Stimulated activated effector memory CD8-positive, alpha-beta T cell treated with anti-CD3 and anti-CD28 coated beads, Interleukin-12 subunit alpha, Interleukin-12 subunit beta, amount 100 ng/mL, for 72 hours (primary cell): ENCODE measurements around the gene GRIK4.
"Not testable (repeated sequence)": the region's sequence is repeated elsewhere in the genome, so short reads cannot be mapped to it uniquely, and the experiment has no call there.

Source experiments
- ATAC-seq: fragments of 150-1000 bp; cut with Tn5 transposase; 2 replicates; pipeline ENCODE4 v1.10.0; 2021
- DNase-seq, 2 donors: peaks; one replicate each; pipeline ENCODE4 v3.0.0; 2021 to 2022; ENCODE audit warnings: low spot score in 2 of 2
- H3K27ac Mint-ChIP-seq: one replicate; pipeline ENCODE4 v1.8.0; 2022; ENCODE audit warnings: mild to moderate bottlenecking, mixed read lengths
- H3K36me3 Mint-ChIP-seq: one replicate; pipeline ENCODE4 v1.8.0; 2022; ENCODE audit warnings: mild to moderate bottlenecking, mixed read lengths
- H3K4me1 Mint-ChIP-seq: one replicate; pipeline ENCODE4 v1.8.0; 2022; ENCODE audit warnings: mixed read lengths
- H3K4me3 Mint-ChIP-seq: one replicate; pipeline ENCODE4 v1.8.0; 2022; ENCODE audit warnings: mild to moderate bottlenecking, mixed read lengths
- H3K9me3 Mint-ChIP-seq: one replicate; pipeline ENCODE4 v1.8.0; 2022; ENCODE audit warnings: mixed read lengths

The GRIK4 gene

DNA sequence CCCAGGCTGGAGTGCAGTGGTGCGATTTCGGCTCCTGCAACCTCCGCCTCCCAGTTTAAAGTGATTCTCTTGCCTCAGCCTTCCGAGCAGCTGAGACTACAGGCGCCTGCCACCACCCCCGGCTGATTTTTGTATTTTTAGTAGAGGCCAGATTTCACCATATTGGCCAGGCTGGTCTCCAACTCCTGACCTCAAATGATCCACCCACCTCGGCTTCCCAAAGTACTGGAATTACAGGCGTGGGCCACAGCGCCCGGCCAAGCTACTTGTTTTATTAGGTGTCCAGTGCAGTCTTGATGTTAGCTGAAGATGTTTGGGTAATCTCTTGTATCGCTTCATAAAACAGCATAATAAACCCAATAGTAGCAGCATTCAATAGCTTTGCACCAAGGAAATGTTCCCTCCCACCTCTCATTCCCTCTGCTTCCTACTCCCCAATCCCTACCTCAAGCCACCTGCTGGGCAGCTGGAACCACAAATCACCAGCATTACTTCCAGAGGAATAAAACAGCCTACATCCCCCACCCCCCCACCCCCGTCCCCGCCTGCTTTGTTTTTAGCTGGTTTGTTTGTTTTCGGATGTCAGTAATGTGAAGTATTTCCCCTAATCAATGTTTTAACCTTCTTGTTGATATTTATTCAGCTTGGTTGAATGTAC, 11.0 kb upstream of the GRIK4 start:
- ATAC-seq (no peak), DNase-seq (no peak)
- H3K4me3 Mint-ChIP-seq, result no peak overlapping the region
- no peaks in the 10 kb centered on the region for H3K36me3 Mint-ChIP-seq
- H3K27ac Mint-ChIP-seq, result no peak overlapping the region
- no peaks in the 10 kb centered on the region for H3K4me1 Mint-ChIP-seq
- H3K9me3 Mint-ChIP-seq, result no peaks in the 10 kb centered on the region

DNA sequence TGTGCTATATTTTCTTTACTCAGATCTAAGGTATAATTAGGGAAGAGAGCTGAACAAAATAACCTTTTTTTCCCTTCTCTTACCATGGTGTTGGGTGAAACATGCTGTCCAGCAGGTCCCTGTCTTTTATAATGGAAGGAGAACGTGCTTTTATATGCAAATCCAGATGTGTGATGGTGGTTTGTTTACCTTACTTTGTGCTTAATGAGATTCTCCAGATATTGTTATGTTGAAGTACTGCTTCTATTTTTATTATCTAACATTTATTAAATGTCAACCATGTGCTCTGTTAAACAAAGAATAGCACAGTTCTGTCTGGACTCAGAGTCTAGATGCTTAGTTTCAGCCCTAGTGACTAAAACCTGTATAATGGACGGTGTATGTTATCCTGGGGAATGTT, 10.1 kb upstream of the GRIK4 start:
- Mint-ChIP-seq H3K9me3 (no peaks in the 10 kb centered on the region), H3K27ac (no peak overlapping the region), H3K4me1 (no peaks in the 10 kb centered on the region), H3K36me3 (no peaks in the 10 kb centered on the region), H3K4me3 (no peak overlapping the region)
- DNase-seq (no peak), ATAC-seq (no peak)

GRCh38 chr11:120501976-120502755, 9.4 kb upstream of the GRIK4 start:
- no peaks in the 10 kb centered on the region for H3K36me3 Mint-ChIP-seq
- H3K27ac Mint-ChIP-seq, result no peak overlapping the region
- H3K4me3 Mint-ChIP-seq, result no peak overlapping the region
- ATAC-seq, result no peak
- DNase-seq, result no peak
- H3K4me1 Mint-ChIP-seq, result no peaks in the 10 kb centered on the region
- H3K9me3 Mint-ChIP-seq, result no peaks in the 10 kb centered on the region

- H3K4me3 Mint-ChIP-seq, result not testable (repeated sequence)
These were observed 8.0 kb upstream of the GRIK4 start for GRCh38 chr11:120503529-120503928.

GRCh38 chr11:120505801-120506425, 5.6 kb upstream of the GRIK4 start:
- H3K4me1 Mint-ChIP-seq, result peaks cover 3% of the 10 kb centered on the region
- DNase-seq (no peak), ATAC-seq (no peak)
- H3K27ac Mint-ChIP-seq, result no peak overlapping the region
- no peak overlapping the region for H3K4me3 Mint-ChIP-seq
- H3K9me3 Mint-ChIP-seq, result no peaks in the 10 kb centered on the region
- H3K36me3 Mint-ChIP-seq, result no peaks in the 10 kb centered on the region

More at GRCh38 chr11:120503529-120503928, 8.0 kb upstream of the GRIK4 start:
- H3K4me1 Mint-ChIP-seq, ATAC-seq, H3K9me3 Mint-ChIP-seq, DNase-seq, H3K27ac Mint-ChIP-seq, H3K36me3 Mint-ChIP-seq: not testable (repeated sequence)

GRCh38 chr11:120509346-120510053, 2.0 kb upstream of the GRIK4 start:
- ATAC-seq (no peak), DNase-seq (no peak)
- no peak overlapping the region for H3K4me3 Mint-ChIP-seq
- H3K27ac Mint-ChIP-seq, result no peak overlapping the region
- H3K9me3 Mint-ChIP-seq, result no peaks in the 10 kb centered on the region
- H3K4me1 Mint-ChIP-seq, result peaks cover 5% of the 10 kb centered on the region
- H3K36me3 Mint-ChIP-seq, result no peaks in the 10 kb centered on the region

- Mint-ChIP-seq H3K9me3 (no peaks in the 10 kb centered on the region), H3K4me1 (peaks cover 5% of the 10 kb centered on the region), H3K36me3 (no peaks in the 10 kb centered on the region), H3K27ac (no peak overlapping the region), H3K4me3 (no peak overlapping the region)
- DNase-seq (no peak), ATAC-seq (no peak)
These were observed 987 bp upstream of the GRIK4 start for GRCh38 chr11:120510406-120511115.

DNA sequence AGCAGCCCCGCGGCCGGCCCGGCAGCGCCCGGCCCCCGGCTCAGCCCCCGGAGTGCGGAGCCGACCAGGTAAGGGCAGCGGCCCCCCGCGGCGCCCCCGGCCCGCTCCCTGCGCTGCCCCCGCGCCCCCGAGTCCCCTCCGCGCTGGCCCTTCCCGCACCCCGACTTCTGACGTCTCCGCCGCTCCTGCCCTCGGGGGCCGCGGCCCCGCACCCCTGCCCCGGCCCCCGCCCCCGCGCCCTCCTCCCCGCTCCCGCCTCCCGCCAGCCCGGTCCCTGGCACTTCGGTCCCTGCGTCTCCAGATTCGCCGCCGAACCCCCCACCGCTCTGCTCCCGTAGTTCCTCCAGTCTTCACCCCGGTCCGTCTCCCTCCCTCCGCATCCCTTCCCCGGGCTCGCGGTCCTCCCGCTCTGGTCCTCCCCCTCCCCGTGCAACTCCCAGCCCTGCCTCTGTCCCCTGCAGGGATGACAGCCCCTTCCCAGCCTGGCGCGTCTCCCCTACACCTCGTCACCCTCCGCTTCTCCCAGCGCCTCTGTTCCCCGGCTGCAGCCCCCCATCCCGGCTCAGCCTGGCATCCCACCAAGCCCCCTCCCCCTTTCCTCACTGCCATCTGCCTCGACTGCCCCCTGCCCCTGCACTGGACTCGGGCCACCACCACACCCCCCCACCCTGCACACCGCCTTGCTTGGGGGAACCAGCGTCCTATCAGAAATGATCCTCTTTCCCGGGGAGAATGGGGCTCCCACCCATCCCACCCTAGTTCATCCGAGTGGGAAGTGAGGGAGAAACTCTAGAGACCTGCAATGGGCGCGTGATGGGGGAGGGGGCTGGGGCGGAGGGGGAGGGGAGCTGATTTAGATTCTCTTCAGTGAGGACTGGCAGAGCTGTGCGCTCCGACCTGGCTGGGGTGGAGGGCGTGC, 531 bp downstream of the GRIK4 start:
- peak overlapping the region; percentile 23 for H3K4me3 Mint-ChIP-seq
- DNase-seq (no peak), ATAC-seq (no peak)
- peaks cover 5% of the 10 kb centered on the region for H3K4me1 Mint-ChIP-seq
- no peak overlapping the region for H3K27ac Mint-ChIP-seq
- H3K9me3 Mint-ChIP-seq, result no peaks in the 10 kb centered on the region
- H3K36me3 Mint-ChIP-seq, result no peaks in the 10 kb centered on the region

- DNase-seq (no peak), ATAC-seq (no peak)
- Mint-ChIP-seq H3K27ac (no peak overlapping the region), H3K36me3 (no peaks in the 10 kb centered on the region), H3K9me3 (no peaks in the 10 kb centered on the region), H3K4me1 (peaks cover 5% of the 10 kb centered on the region), H3K4me3 (peak overlapping the region; percentile 23)
These were observed 1.3 kb downstream of the GRIK4 start for GRCh38 chr11:120512739-120513435.

GRCh38 chr11:120513436-120514315, 2.1 kb downstream of the GRIK4 start:
- H3K4me1 Mint-ChIP-seq, result peaks cover 5% of the 10 kb centered on the region
- ATAC-seq, result no peak
- H3K27ac Mint-ChIP-seq, result no peak overlapping the region
- no peaks in the 10 kb centered on the region for H3K9me3 Mint-ChIP-seq
- no peaks in the 10 kb centered on the region for H3K36me3 Mint-ChIP-seq
- H3K4me3 Mint-ChIP-seq, result no peak overlapping the region
- no peak for DNase-seq

DNA sequence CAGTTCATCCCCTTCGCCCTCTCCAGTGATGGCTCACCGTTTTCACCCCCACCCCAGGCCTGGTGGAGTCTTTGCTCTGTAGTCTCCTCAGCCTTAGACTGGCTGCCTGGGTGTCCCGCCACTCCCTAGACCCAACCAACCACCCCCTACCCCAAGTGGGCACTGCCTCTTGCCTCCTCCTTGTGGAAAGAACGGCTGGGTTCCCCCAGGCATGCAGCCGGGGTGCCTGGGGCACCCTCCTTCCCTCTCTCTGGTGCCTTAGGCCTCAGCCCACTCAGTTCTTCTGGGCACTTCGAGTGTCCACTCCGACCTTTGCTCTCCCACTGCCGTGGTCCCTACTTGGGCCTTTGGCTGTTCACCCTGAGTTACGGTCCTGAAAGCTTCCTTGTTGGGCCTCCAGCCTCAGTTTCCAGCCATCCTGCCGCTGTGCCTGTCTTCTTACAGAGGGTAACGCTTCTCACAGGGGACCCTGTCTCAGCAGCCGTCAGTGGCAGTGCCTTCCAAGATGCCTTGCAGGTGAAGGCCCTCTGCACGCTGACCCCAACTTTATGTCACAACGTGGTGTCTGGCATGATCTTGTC, 3.1 kb downstream of the GRIK4 start:
- Mint-ChIP-seq H3K36me3 (no peaks in the 10 kb centered on the region), H3K4me1 (peaks cover 5% of the 10 kb centered on the region), H3K27ac (no peak overlapping the region), H3K4me3 (no peak overlapping the region), H3K9me3 (no peaks in the 10 kb centered on the region)
- ATAC-seq, result no peak
- no peak for DNase-seq

DNA sequence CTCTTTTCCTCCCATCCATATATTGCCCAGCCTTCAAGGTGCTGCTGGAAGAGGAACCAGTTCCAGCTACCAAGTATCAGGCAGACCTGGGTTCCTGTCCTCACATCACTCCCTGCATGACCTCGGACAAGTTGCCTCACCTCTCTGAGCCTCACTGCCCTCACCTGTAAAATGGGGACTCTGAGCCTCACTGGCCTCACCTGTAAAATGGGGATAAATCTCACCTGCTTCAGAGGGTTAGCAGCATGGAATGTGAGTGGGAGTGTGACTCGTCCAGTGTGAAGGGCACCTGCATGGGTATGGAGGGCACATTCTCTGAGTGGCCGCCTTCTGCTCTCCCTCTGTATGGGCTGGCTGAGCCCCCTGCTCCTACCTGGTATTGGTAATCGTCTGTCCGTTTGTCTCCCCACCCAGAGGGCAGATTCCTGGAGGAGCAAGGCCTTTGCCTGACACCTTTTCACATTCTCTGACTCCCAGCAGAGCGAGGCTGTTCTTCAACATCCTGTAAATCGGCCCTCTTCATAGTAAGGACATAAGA, 3.7 kb downstream of the GRIK4 start:
- H3K9me3 Mint-ChIP-seq, result no peaks in the 10 kb centered on the region
- peaks cover 5% of the 10 kb centered on the region for H3K4me1 Mint-ChIP-seq
- ATAC-seq (no peak), DNase-seq (no peak)
- H3K27ac Mint-ChIP-seq, result no peak overlapping the region
- no peaks in the 10 kb centered on the region for H3K36me3 Mint-ChIP-seq
- no peak overlapping the region for H3K4me3 Mint-ChIP-seq
